Progenitor cell of endocrine pancreas (in vitro differentiated cells): ENCODE data around the gene LXN. TPM values are rescaled to one million over a fixed set of nuclear protein-coding genes. Genes with fewer than 3 reads are reported as not detected.

Experiments
- DNase-seq: peaks from one replicate; pipeline ENCODE4 v3.0.0; 2021; ENCODE audit warnings: low spot score; ENCODE audit not compliant: unreplicated experiment
- H3K27ac Mint-ChIP-seq: 2 replicates; pipeline ENCODE4 v1.8.0; 2021; ENCODE audit warnings: mild to moderate bottlenecking, moderate library complexity, mixed read lengths
- H3K27me3 Mint-ChIP-seq: 2 replicates; pipeline ENCODE4 v1.8.0; 2021; ENCODE audit warnings: mixed read lengths
- H3K36me3 Mint-ChIP-seq: 2 replicates; pipeline ENCODE4 v1.8.0; 2022; ENCODE audit warnings: mixed read lengths; ENCODE audit not compliant: insufficient read depth
- H3K4me1 Mint-ChIP-seq: 2 replicates; pipeline ENCODE4 v1.8.0; 2021; ENCODE audit warnings: low read depth, mixed read lengths
- H3K4me3 Mint-ChIP-seq: 2 replicates; pipeline ENCODE4 v1.8.0; 2021; ENCODE audit warnings: low read depth, mild to moderate bottlenecking, moderate library complexity, mixed read lengths
- H3K9me3 Mint-ChIP-seq: 2 replicates; pipeline ENCODE4 v1.8.0; 2021; ENCODE audit warnings: low read depth, mixed read lengths
- total RNA-seq: library from RNA; stranded (reverse); gene quantifications from 2 replicates; pipeline ENCODE4 v1.2.1, GENCODE V29; 2021
- TF ChIP-seq, protein P1 (sequence below): fragments of 200-600 bp; sonication (generic); IDR thresholded peaks from one replicate; pipeline ENCODE4 v1.5.0; 2021; ENCODE audit warnings: antibody characterized with exemption, mild to moderate bottlenecking; ENCODE audit not compliant: unreplicated experiment

Gene LXN
- total RNA-seq, 1 donor from 2014 or later, result 13.3 TPM

DNA sequence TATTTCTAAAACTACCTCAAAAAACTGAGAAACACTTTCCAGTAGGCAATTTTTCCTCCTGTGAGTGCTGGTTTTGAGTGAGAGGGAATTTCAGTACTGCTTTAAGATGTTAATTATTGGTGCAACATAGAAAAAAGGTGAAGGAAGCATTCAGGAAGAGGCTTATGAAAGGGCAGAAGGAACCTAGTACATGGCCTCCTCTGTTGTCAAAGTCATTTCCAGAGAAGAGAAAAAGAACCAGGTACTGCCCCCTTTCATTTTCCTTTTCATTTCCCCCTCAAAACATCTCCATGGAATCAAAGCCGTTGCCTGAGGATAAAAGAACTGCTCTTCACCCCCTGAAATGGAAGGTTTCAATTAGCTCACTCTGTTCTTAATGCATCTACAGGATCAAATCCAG is 40.0 kb upstream of the LXN start:
- peaks cover 7% of the 10 kb centered on the region for H3K36me3 Mint-ChIP-seq
- TF ChIP-seq, protein P1, sequence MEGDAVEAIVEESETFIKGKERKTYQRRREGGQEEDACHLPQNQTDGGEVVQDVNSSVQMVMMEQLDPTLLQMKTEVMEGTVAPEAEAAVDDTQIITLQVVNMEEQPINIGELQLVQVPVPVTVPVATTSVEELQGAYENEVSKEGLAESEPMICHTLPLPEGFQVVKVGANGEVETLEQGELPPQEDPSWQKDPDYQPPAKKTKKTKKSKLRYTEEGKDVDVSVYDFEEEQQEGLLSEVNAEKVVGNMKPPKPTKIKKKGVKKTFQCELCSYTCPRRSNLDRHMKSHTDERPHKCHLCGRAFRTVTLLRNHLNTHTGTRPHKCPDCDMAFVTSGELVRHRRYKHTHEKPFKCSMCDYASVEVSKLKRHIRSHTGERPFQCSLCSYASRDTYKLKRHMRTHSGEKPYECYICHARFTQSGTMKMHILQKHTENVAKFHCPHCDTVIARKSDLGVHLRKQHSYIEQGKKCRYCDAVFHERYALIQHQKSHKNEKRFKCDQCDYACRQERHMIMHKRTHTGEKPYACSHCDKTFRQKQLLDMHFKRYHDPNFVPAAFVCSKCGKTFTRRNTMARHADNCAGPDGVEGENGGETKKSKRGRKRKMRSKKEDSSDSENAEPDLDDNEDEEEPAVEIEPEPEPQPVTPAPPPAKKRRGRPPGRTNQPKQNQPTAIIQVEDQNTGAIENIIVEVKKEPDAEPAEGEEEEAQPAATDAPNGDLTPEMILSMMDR, result no peak
- H3K27ac Mint-ChIP-seq, result no peak overlapping the region
- H3K4me3 Mint-ChIP-seq, result no peak overlapping the region
- no peaks in the 10 kb centered on the region for H3K27me3 Mint-ChIP-seq
- no peaks in the 10 kb centered on the region for H3K9me3 Mint-ChIP-seq
- DNase-seq, result no peak
- H3K4me1 Mint-ChIP-seq, result no peaks in the 10 kb centered on the region

DNA sequence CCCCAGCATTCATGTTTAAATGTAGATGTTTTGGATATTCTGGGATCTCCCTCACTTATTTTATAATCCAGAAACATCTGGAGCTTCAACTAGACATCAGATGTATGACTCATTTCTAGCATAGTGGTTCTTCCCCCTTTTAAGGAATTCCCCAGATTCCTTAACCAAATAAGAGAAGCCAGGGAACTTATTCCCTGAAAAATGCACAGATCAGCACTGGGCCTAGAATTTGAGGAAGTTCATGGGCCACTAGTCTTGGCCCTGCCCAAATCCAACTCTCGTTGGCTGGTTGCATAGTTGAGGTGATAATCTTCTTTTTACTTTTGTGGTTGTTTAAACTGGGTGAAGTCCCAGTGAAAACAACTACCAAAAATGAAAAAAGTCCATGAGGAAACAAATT is 39.4 kb upstream of the LXN start:
- no peak overlapping the region for H3K27ac Mint-ChIP-seq
- TF ChIP-seq, protein P1, result no peak
- H3K36me3 Mint-ChIP-seq, result peaks cover 7% of the 10 kb centered on the region
- no peak overlapping the region for H3K4me3 Mint-ChIP-seq
- no peaks in the 10 kb centered on the region for H3K9me3 Mint-ChIP-seq
- DNase-seq, result no peak
- H3K27me3 Mint-ChIP-seq, result no peaks in the 10 kb centered on the region
- no peaks in the 10 kb centered on the region for H3K4me1 Mint-ChIP-seq

DNA sequence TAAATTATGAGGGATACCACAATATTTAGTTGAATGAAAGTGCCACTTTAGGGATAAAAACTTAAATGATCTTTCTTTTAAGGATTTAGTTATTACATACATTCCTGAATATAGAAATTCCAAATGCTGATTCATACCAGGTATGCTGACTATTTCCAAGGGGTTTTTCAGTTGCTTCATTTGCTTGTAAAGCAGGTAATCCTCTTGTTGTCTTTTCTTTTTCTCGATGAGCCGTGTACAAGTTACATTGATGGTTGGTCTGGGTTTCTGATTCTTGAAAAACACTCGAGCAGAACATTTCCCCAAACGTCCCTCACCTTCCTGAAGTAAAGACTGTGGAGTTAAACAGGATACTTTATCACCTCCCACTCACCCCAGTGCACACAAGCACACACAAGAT is 38.2 kb upstream of the LXN start:
- Mint-ChIP-seq H3K27ac (no peak overlapping the region), H3K27me3 (no peaks in the 10 kb centered on the region), H3K36me3 (peaks cover 7% of the 10 kb centered on the region), H3K4me1 (no peaks in the 10 kb centered on the region), H3K9me3 (no peaks in the 10 kb centered on the region), H3K4me3 (no peak overlapping the region)
- TF ChIP-seq, protein P1, result no peak
- no peak for DNase-seq

GRCh38 chr3:158709666-158710083 is 37.2 kb upstream of the LXN start:
- no peak overlapping the region for H3K4me3 Mint-ChIP-seq
- H3K4me1 Mint-ChIP-seq, result no peaks in the 10 kb centered on the region

GRCh38 chr3:158703566-158703965 is 31.1 kb upstream of the LXN start:
- Mint-ChIP-seq H3K27ac (no peak overlapping the region), H3K9me3 (no peaks in the 10 kb centered on the region), H3K27me3 (no peaks in the 10 kb centered on the region), H3K36me3 (peaks cover 7% of the 10 kb centered on the region), H3K4me1 (no peaks in the 10 kb centered on the region), H3K4me3 (no peak overlapping the region)
- TF ChIP-seq, protein P1, result no peak
- DNase-seq, result no peak

More at GRCh38 chr3:158709666-158710083, 37.2 kb upstream of the LXN start:
- no peaks in the 10 kb centered on the region for H3K27me3 Mint-ChIP-seq
- TF ChIP-seq, protein P1, result no peak
- H3K9me3 Mint-ChIP-seq, result no peaks in the 10 kb centered on the region
- no peak overlapping the region for H3K27ac Mint-ChIP-seq
- no peak for DNase-seq
- peaks cover 7% of the 10 kb centered on the region for H3K36me3 Mint-ChIP-seq
